AG04450 (cell line): ENCODE measurements around the gene ATP13A4. TPM values are rescaled to one million over a fixed set of nuclear protein-coding genes. Genes with fewer than 3 reads are reported as not detected.

Experiments
- CTCF ChIA-PET: fragments of 300-600, 350-600 bp; formaldehyde crosslinking; extraction: SDS; loops from one replicate; lab custom pipeline; 2022; ENCODE audit warnings: antibody characterized with exemption, inconsistent platforms; lab: Charles Lee
- POLR2A ChIA-PET: fragments of 350-600 bp; formaldehyde crosslinking; extraction: SDS; loops from one replicate; lab custom pipeline; 2021; ENCODE audit warnings: antibody characterized with exemption, inconsistent platforms; lab: Yijun Ruan, JAX
- DNase-seq: peaks from one replicate; pipeline ENCODE4 v3.0.0-alpha.2; 2011; ENCODE audit warnings: low read depth, low spot score
- H3K27ac ChIP-seq: one replicate; pipeline ENCODE4 v1.5.1; 2012; ENCODE audit warnings: low read depth, low read length, control low read depth
- H3K27me3 ChIP-seq: one replicate; pipeline ENCODE4 v1.6.0; 2012; ENCODE audit warnings: low read length; ENCODE audit not compliant: control insufficient read depth, insufficient read depth
- H3K4me3 ChIP-seq: 2 replicates; pipeline ENCODE4 v1.5.1; 2011; ENCODE audit warnings: mild to moderate bottlenecking, low read depth, low read length, control low read depth
- H3K9me3 ChIP-seq: 2 replicates; pipeline ENCODE4 v1.5.1; 2012; ENCODE audit warnings: low read length; ENCODE audit not compliant: control insufficient read depth, insufficient read depth
- CTCF ChIP-seq: IDR thresholded peaks from 2 replicates; pipeline ENCODE4 v1.5.1; 2011; ENCODE audit warnings: low read depth, low read length, control low read depth, inconsistent platforms
- polyA plus RNA-seq: library from polyadenylated mRNA; depleted of rRNA; stranded (reverse); fragments of >200 nt; gene quantifications from 2 replicates; pipeline ENCODE4 v1.2.3, GENCODE V29; 2011

ATP13A4 gene
- polyA plus RNA-seq, 1 experiment: 0.04 TPM

- H3K27ac ChIP-seq: no peak overlapping the region
- no peak overlapping the region for H3K4me3 ChIP-seq
- TF ChIP-seq CTCF: no peak
- ChIA-PET CTCF (interaction anchor here (0.7 kb wide), 1 partner anchor 20 kb away, joined by 5 read pairs; no protein-coding TSS in a partner anchor), POLR2A (no interaction called here)
- no peaks in the 10 kb centered on the region for H3K27me3 ChIP-seq
- DNase-seq: no peak
- no peaks in the 10 kb centered on the region for H3K9me3 ChIP-seq
Observed at GRCh38 chr3:193552923-193553322, 1.8 kb downstream of the ATP13A4 start.

GRCh38 chr3:193548406-193548805 is 6.3 kb downstream of the ATP13A4 start:
- ChIA-PET POLR2A (no interaction called here), CTCF (no interaction called here)
- no peak for TF ChIP-seq CTCF
- Histone ChIP-seq H3K4me3 (no peak overlapping the region), H3K27me3 (no peaks in the 10 kb centered on the region), H3K27ac (no peak overlapping the region), H3K9me3 (no peaks in the 10 kb centered on the region)
- no peak for DNase-seq

- no peaks in the 10 kb centered on the region for H3K27me3 ChIP-seq
- H3K9me3 ChIP-seq: no peaks in the 10 kb centered on the region
- H3K27ac ChIP-seq: no peak overlapping the region
- no peak for DNase-seq
- ChIA-PET CTCF (no interaction called here), POLR2A (no interaction called here)
- H3K4me3 ChIP-seq: no peak overlapping the region
- no peak for TF ChIP-seq CTCF
Observed at GRCh38 chr3:193546129-193546528, 8.6 kb downstream of the ATP13A4 start.

GRCh38 chr3:193545304-193545703 is 9.4 kb downstream of the ATP13A4 start:
- TF ChIP-seq CTCF: no peak
- H3K27ac ChIP-seq: no peak overlapping the region
- no peak overlapping the region for H3K4me3 ChIP-seq
- DNase-seq: no peak
- ChIA-PET POLR2A (no interaction called here), CTCF (no interaction called here)
- no peaks in the 10 kb centered on the region for H3K9me3 ChIP-seq
- H3K27me3 ChIP-seq: no peaks in the 10 kb centered on the region

- no peak for DNase-seq
- H3K27ac ChIP-seq: no peak overlapping the region
- POLR2A ChIA-PET: no interaction called here
- CTCF ChIA-PET: no interaction called here
- TF ChIP-seq CTCF: no peak
- H3K4me3 ChIP-seq: no peak overlapping the region
- no peaks in the 10 kb centered on the region for H3K27me3 ChIP-seq
- no peaks in the 10 kb centered on the region for H3K9me3 ChIP-seq
Observed at GRCh38 chr3:193544289-193544688, 10.4 kb downstream of the ATP13A4 start.
